ENCODE measurements around the gene COL23A1. TPM values are rescaled to one million over a fixed set of nuclear protein-coding genes. Genes with fewer than 3 reads are reported as not detected.

The COL23A1 gene
- total and polyA plus RNA-seq, 2 of the 13 experiments (the other 11 are each of a cell fraction or from before 2014, with no cell fraction given): not detected

DNA sequence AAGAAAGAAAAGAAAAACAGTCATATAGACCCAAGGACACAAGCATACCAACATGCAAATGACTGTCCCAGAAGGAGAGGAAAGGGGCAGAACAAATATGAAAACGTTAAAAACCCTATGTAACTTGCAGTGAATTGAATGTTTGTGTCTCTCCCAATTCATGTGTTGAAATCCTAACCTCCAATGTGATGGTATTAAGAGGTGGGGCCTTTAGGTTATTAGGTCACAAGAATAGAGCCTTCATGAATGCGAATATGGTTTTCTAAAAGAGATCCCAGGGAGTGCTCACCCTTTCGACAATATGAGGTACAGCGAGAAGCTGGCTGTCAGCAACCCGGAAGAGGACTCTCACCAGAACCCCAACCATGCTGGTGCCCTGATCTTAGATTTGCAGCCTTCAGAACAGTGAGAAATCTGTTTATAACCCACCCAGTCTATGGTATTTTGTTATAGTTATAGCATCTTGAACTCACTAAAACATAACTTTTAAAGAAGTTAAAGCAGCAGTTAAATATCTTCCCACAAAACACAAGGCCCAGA is 371.9 kb downstream of the COL23A1 start:
- no peak overlapping the region for H3K4me2 ChIP-seq (ENCODE audit: low read depth, low read length)
- H3K9me3 ChIP-seq (ENCODE audit: low read length): no peaks in the 10 kb centered on the region
- H3K79me2 ChIP-seq (ENCODE audit: insufficient read depth, low read length): no peaks in the 10 kb centered on the region
- no peak overlapping the region for H2AFZ ChIP-seq (ENCODE audit: low read length)
- no TSS peak for BruUV-seq (replicated peaks)
- DNase-seq (ENCODE audit: low spot score): no peak
- ChIA-PET POLR2A (no interaction called here), CTCF (ENCODE audit: low intra/inter-chr PET ratio, low total read pairs) (no interaction called here)
- no peaks in the 10 kb centered on the region for H3K27me3 ChIP-seq (ENCODE audit: control insufficient read depth in 1 of 2, insufficient read depth in 2 of 2, low read length in 2 of 2)
- no peak overlapping the region for H3K4me3 ChIP-seq (replicated peaks in 1 of 3; ENCODE audit: insufficient read depth in 1 of 3, low read depth in 2 of 3, low read length in 3 of 3)
- TF ChIP-seq SOX13 (IDR thresholded peaks at IDR 0.05) (no peak), SOX13 (CRISPR knock-in tag; conservative IDR thresholded peaks at IDR 0.05 in 1 of 2, IDR thresholded peaks at IDR 0.05 in 1 of 2) (no peak), POLR2AphosphoS2 (IDR thresholded peaks at IDR 0.05; ENCODE audit: low read depth, low read length) (peak; percentile 59; the same call in 1 of the 2 replicates), ZNF326 (CRISPR knock-in tag; IDR thresholded peaks at IDR 0.05; ENCODE audit: borderline replicate concordance) (no peak), NFATC3 (CRISPR knock-in tag; IDR thresholded peaks at IDR 0.05) (no peak)
- TF ChIP-seq, protein P1, sequence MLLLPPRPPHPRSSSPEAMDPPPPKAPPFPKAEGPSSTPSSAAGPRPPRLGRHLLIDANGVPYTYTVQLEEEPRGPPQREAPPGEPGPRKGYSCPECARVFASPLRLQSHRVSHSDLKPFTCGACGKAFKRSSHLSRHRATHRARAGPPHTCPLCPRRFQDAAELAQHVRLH (CRISPR knock-in tag; IDR thresholded peaks at IDR 0.05; ENCODE audit: borderline replicate concordance, low read depth): no peak
- TF ChIP-seq, protein P2, sequence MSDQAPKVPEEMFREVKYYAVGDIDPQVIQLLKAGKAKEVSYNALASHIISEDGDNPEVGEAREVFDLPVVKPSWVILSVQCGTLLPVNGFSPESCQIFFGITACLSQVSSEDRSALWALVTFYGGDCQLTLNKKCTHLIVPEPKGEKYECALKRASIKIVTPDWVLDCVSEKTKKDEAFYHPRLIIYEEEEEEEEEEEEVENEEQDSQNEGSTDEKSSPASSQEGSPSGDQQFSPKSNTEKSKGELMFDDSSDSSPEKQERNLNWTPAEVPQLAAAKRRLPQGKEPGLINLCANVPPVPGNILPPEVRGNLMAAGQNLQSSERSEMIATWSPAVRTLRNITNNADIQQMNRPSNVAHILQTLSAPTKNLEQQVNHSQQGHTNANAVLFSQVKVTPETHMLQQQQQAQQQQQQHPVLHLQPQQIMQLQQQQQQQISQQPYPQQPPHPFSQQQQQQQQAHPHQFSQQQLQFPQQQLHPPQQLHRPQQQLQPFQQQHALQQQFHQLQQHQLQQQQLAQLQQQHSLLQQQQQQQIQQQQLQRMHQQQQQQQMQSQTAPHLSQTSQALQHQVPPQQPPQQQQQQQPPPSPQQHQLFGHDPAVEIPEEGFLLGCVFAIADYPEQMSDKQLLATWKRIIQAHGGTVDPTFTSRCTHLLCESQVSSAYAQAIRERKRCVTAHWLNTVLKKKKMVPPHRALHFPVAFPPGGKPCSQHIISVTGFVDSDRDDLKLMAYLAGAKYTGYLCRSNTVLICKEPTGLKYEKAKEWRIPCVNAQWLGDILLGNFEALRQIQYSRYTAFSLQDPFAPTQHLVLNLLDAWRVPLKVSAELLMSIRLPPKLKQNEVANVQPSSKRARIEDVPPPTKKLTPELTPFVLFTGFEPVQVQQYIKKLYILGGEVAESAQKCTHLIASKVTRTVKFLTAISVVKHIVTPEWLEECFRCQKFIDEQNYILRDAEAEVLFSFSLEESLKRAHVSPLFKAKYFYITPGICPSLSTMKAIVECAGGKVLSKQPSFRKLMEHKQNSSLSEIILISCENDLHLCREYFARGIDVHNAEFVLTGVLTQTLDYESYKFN (CRISPR knock-in tag; conservative IDR thresholded peaks at IDR 0.05): no peak
- H3K9ac ChIP-seq (ENCODE audit: insufficient read depth, low read depth, low read length): no peak overlapping the region
- H3K4me1 ChIP-seq (ENCODE audit: insufficient read depth, low read length): peaks cover 9% of the 10 kb centered on the region
- ATAC-seq: no peak
- intact Hi-C loops (cut with micrococcal nuclease; ENCODE audit: unreplicated experiment): no loop called here
- H3K36me3 ChIP-seq (replicated peaks in 1 of 2; ENCODE audit: control insufficient read depth in 1 of 2, insufficient read depth in 2 of 2, low read length in 2 of 2): peaks cover 6 to 44% of the 10 kb centered on the region in 2 experiments
- in situ Hi-C loops (cut with HindIII; ENCODE audit: extremely low pct_ligation_motif_present, low pct_unique_long_range_greater_than_20kb): no loop called here
- H3K27ac ChIP-seq (ENCODE audit: extremely low read length, insufficient read depth, low read length): no peak overlapping the region
- no peak for FAIRE-seq
- 90% methylated on average over 5 of the region's 5 CpGs for WGBS (ENCODE audit: low lambda C conversion rate)
- no peaks in the 10 kb centered on the region for H4K20me1 ChIP-seq (ENCODE audit: insufficient read depth, low read length)
